H1 (cell line): Measurements from ENCODE around the gene MRPL28. TPM values are rescaled to one million over a fixed set of nuclear protein-coding genes. Genes with fewer than 3 reads are reported as not detected.

ENCODE experiments used
- GABPA ChIP-seq: IDR thresholded peaks from 2 replicates; pipeline ENCODE4 v1.6.1; 2011; ENCODE audit warnings: mild to moderate bottlenecking, low read length, moderate library complexity, borderline replicate concordance; ENCODE audit not compliant: insufficient read depth
- KDM1A ChIP-seq: fragments of 200-600, 300-600 bp; sonication (generic); IDR thresholded peaks from 2 replicates; pipeline ENCODE4 v1.7.1; 2016; ENCODE audit warnings: mild to moderate bottlenecking, low read length, borderline replicate concordance
- RAD21 ChIP-seq, 2 experiments: IDR thresholded peaks in 1 of 2; conservative IDR thresholded peaks in 1 of 2; 2 replicates each; pipeline ENCODE4 v1.6.1; 2011; ENCODE audit warnings: low read depth in 2 of 2, low read length in 2 of 2, improper control_type of control experiment in 1 of 2, inconsistent platforms in 1 of 2, mild to moderate bottlenecking in 1 of 2, moderate library complexity in 1 of 2
- TBP ChIP-seq: IDR thresholded peaks from 2 replicates; pipeline ENCODE4 v1.6.1; 2011; ENCODE audit warnings: low read depth, low read length, improper control_type of control experiment
- polyA plus RNA-seq, 7 experiments: library from polyadenylated mRNA; depleted of rRNA in 3 of 7; stranded (reverse) in 5 of 7; unstranded in 2 of 7; fragments of >200 nt in 5 of 7; fragments of 200-250 nt in 2 of 7; gene quantifications; 1 replicate in 5 of 7; 2 replicates in 1 of 7; 4 replicates in 1 of 7; pipeline versions ENCODE4 v1.2.1 to v1.2.3, GENCODE V29; 2011 to 2013; ENCODE audit warnings: missing spikeins in 2 of 7, mixed read lengths in 2 of 7
- total RNA-seq: library from RNA; stranded (reverse); fragmentation: NEBNext Ultra II Directional; extraction: Animal tissue kit (Norgen Biotek cat#: 25700); gene quantifications from 2 replicates; pipeline ENCODE4 v1.2.1, GENCODE V29; 2021
- TF ChIP-seq, protein P1 (sequence below): fragments of 300-600 bp; sonication (generic); IDR thresholded peaks from 2 replicates; pipeline ENCODE4 v1.7.1; 2012; ENCODE audit warnings: low read length, moderate library complexity, mild to moderate bottlenecking, inconsistent platforms; ENCODE audit not compliant: insufficient replicate concordance

MRPL28 gene
- total and polyA plus RNA-seq, 2 of the 8 experiments (the other 6 are each of a cell fraction or from before 2014, with no cell fraction given): 88.9 to 188 TPM

DNA sequence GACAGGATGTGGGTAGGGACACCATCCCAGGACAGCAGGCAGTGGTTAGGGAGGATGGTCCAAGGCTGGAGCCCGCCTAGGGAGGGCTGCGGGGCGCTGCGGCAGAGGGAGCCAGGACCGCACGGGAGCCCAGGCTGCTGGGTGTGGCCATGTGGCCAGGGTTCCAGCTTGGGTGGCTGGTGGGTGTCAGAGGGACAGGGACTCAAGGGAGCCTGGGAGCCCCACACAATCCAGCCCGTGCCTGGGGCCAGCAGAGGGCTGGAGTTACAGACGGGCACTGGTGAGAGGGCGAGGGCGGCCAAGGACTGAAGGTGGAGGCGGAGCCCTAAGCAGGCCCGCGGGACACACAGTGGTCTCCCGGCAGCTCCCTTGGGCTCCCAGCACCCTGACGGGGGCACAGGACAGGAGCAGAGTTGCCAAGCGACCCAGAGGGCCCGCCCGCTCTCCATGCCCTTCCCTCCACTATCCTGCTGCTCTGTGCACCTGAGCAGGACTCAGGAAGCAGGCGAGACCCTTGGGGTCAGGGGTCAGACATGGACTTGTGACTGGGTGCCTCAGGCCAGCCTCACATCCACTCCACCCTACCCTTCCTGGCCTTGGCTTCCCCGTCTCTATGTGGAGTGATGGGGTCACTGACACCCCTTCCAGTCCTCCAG lies 7.1 kb downstream of the MRPL28 start (continued):
- TF ChIP-seq, protein P1, sequence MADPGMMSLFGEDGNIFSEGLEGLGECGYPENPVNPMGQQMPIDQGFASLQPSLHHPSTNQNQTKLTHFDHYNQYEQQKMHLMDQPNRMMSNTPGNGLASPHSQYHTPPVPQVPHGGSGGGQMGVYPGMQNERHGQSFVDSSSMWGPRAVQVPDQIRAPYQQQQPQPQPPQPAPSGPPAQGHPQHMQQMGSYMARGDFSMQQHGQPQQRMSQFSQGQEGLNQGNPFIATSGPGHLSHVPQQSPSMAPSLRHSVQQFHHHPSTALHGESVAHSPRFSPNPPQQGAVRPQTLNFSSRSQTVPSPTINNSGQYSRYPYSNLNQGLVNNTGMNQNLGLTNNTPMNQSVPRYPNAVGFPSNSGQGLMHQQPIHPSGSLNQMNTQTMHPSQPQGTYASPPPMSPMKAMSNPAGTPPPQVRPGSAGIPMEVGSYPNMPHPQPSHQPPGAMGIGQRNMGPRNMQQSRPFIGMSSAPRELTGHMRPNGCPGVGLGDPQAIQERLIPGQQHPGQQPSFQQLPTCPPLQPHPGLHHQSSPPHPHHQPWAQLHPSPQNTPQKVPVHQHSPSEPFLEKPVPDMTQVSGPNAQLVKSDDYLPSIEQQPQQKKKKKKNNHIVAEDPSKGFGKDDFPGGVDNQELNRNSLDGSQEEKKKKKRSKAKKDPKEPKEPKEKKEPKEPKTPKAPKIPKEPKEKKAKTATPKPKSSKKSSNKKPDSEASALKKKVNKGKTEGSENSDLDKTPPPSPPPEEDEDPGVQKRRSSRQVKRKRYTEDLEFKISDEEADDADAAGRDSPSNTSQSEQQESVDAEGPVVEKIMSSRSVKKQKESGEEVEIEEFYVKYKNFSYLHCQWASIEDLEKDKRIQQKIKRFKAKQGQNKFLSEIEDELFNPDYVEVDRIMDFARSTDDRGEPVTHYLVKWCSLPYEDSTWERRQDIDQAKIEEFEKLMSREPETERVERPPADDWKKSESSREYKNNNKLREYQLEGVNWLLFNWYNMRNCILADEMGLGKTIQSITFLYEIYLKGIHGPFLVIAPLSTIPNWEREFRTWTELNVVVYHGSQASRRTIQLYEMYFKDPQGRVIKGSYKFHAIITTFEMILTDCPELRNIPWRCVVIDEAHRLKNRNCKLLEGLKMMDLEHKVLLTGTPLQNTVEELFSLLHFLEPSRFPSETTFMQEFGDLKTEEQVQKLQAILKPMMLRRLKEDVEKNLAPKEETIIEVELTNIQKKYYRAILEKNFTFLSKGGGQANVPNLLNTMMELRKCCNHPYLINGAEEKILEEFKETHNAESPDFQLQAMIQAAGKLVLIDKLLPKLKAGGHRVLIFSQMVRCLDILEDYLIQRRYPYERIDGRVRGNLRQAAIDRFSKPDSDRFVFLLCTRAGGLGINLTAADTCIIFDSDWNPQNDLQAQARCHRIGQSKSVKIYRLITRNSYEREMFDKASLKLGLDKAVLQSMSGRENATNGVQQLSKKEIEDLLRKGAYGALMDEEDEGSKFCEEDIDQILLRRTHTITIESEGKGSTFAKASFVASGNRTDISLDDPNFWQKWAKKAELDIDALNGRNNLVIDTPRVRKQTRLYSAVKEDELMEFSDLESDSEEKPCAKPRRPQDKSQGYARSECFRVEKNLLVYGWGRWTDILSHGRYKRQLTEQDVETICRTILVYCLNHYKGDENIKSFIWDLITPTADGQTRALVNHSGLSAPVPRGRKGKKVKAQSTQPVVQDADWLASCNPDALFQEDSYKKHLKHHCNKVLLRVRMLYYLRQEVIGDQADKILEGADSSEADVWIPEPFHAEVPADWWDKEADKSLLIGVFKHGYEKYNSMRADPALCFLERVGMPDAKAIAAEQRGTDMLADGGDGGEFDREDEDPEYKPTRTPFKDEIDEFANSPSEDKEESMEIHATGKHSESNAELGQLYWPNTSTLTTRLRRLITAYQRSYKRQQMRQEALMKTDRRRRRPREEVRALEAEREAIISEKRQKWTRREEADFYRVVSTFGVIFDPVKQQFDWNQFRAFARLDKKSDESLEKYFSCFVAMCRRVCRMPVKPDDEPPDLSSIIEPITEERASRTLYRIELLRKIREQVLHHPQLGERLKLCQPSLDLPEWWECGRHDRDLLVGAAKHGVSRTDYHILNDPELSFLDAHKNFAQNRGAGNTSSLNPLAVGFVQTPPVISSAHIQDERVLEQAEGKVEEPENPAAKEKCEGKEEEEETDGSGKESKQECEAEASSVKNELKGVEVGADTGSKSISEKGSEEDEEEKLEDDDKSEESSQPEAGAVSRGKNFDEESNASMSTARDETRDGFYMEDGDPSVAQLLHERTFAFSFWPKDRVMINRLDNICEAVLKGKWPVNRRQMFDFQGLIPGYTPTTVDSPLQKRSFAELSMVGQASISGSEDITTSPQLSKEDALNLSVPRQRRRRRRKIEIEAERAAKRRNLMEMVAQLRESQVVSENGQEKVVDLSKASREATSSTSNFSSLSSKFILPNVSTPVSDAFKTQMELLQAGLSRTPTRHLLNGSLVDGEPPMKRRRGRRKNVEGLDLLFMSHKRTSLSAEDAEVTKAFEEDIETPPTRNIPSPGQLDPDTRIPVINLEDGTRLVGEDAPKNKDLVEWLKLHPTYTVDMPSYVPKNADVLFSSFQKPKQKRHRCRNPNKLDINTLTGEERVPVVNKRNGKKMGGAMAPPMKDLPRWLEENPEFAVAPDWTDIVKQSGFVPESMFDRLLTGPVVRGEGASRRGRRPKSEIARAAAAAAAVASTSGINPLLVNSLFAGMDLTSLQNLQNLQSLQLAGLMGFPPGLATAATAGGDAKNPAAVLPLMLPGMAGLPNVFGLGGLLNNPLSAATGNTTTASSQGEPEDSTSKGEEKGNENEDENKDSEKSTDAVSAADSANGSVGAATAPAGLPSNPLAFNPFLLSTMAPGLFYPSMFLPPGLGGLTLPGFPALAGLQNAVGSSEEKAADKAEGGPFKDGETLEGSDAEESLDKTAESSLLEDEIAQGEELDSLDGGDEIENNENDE: no peak
- TF ChIP-seq RAD21 (IDR thresholded peaks at IDR 0.05 in 1 of 2, conservative IDR thresholded peaks at IDR 0.05 in 1 of 2; ENCODE audit: low read depth in 2 of 2, low read length in 2 of 2) (no peak), GABPA (no peak), TBP (no peak), KDM1A (no peak)
